CD4-positive, alpha-beta T cell (primary cell): Measurements from ENCODE around the gene TAPBP. TPM values are rescaled to one million over a fixed set of nuclear protein-coding genes. Genes with fewer than 3 reads are reported as not detected.

Source experiments
- microRNA-seq: library from miRNA; unstranded; fragments of <30 nt; microRNA quantifications from one replicate; pipeline ENCODE4 v1.2.0, GENCODE V29; 2021; ENCODE audit warnings: borderline microRNAs expressed, borderline replicate concordance
- total RNA-seq, 174 experiments: library from RNA in 2 of 174; stranded (reverse) in 2 of 174; gene quantifications; one replicate each; pipeline ENCODE4 v1.2.3 and lab custom pipeline; 2021 to 2026

TAPBP gene
- total RNA-seq, 2 experiments from 2014 or later: 203 to 206 TPM

Small RNAs within 50 kb of the gene (microRNA-seq; reads per million reads assigned to microRNA genes)
- gene MIR6834: not detected
- not detected for gene MIR6873

Other genes starting within 250 kb of the TAPBP start
- 10 to 100 TPM; 19.4 to 19.9 TPM for gene HLA-DPA1, start 240.4 kb downstream of the TAPBP start, total RNA-seq
- 10 to 100 TPM; 29.0 to 31.7 TPM for gene HLA-DPB1, start 238.1 kb downstream of the TAPBP start, total RNA-seq
- 1 to 10 TPM; 2.8 to 3.0 TPM for gene COL11A2, start 121.6 kb downstream of the TAPBP start, total RNA-seq
- gene RXRB, start 113.4 kb downstream of the TAPBP start, total RNA-seq: 10 to 100 TPM; 42.9 to 45.0 TPM
- gene SLC39A7, start 113.2 kb downstream of the TAPBP start, total RNA-seq: 1 to 10 TPM; 8.6 to 9.6 TPM
- 10 to 100 TPM in 1 of 2 experiments, 1 to 10 TPM in 1; 8.6 to 10.5 TPM for gene HSD17B8, start 109.4 kb downstream of the TAPBP start, total RNA-seq
- 10 to 100 TPM; 27.1 to 28.6 TPM for gene RING1, start 105.6 kb downstream of the TAPBP start, total RNA-seq
- gene VPS52, start 42.2 kb downstream of the TAPBP start, total RNA-seq: 10 to 100 TPM; 67.9 TPM
- gene RPS18, start 42.0 kb downstream of the TAPBP start, total RNA-seq: 1,000 to 10,000 TPM; 5,159 to 5,309 TPM
- 10 to 100 TPM; 11.1 to 12.7 TPM for gene B3GALT4, start 37.0 kb downstream of the TAPBP start, total RNA-seq
- gene WDR46, start 24.8 kb downstream of the TAPBP start, total RNA-seq: 10 to 100 TPM; 13.6 to 15.8 TPM
- gene PFDN6, start 24.5 kb downstream of the TAPBP start, total RNA-seq: 10 to 100 TPM in 1 of 2 experiments, 1 to 10 TPM in 1; 9.7 to 11.7 TPM
- gene RGL2, start 15.1 kb downstream of the TAPBP start, total RNA-seq: 10 to 100 TPM; 39.2 to 39.4 TPM
- gene ZBTB22, start 3.7 kb upstream of the TAPBP start, total RNA-seq: 10 to 100 TPM; 11.6 to 13.6 TPM
- 10 to 100 TPM; 24.2 to 24.7 TPM for gene DAXX, start 8.9 kb upstream of the TAPBP start, total RNA-seq
- gene KIFC1, start 77.7 kb upstream of the TAPBP start, total RNA-seq: 1 to 10 TPM; 1.2 to 1.6 TPM
- 100 to 1,000 TPM; 545 to 557 TPM for gene PHF1, start 96.9 kb upstream of the TAPBP start, total RNA-seq
- gene CUTA, start 104.0 kb upstream of the TAPBP start, total RNA-seq: 100 to 1,000 TPM; 176 to 185 TPM
- gene SYNGAP1, start 106.0 kb upstream of the TAPBP start, total RNA-seq: 10 to 100 TPM; 62.4 to 63.8 TPM
- gene ZBTB9, start 140.5 kb upstream of the TAPBP start, total RNA-seq: 1 to 10 TPM; 5.5 to 5.7 TPM